Gastroesophageal sphincter (tissue), 3 donors: ENCODE measurements around the gene GNB1.

ENCODE experiments used
- CTCF ChIP-seq, 4 experiments: fragments of 200-600 bp in 2 of 4; fragments of 450-650 bp in 2 of 4; sonication (generic) in 1 of 4; IDR thresholded peaks; one replicate each; pipeline ENCODE4 v1.5.1; 2017 to 2019; ENCODE audit warnings: antibody characterized with exemption in 4 of 4, mild to moderate bottlenecking in 2 of 4, moderate library complexity in 2 of 4
- EP300 ChIP-seq: sonication (generic); formaldehyde crosslinking; IDR thresholded peaks from one replicate; pipeline ENCODE4 v1.6.1; 2017; ENCODE audit warnings: antibody characterized with exemption, mild to moderate bottlenecking
- POLR2A ChIP-seq, 2 donors: fragments of 450-650 bp; IDR thresholded peaks; one replicate each; pipeline ENCODE4 v1.6.1; 2017; ENCODE audit warnings: antibody characterized with exemption in 2 of 2, mild to moderate bottlenecking in 2 of 2, moderate library complexity in 1 of 2
- POLR2AphosphoS5 ChIP-seq: sonication (generic); formaldehyde crosslinking; IDR thresholded peaks from one replicate; pipeline ENCODE4 v1.6.1; 2017; ENCODE audit warnings: antibody characterized with exemption

GRCh38 chr1:1914971-1915692 is 24.2 kb upstream of the GNB1 start, which contains the start of gene CALML6:
- TF ChIP-seq CTCF (IDR thresholded peaks at IDR 0.05) (no peak), POLR2A (IDR thresholded peaks at IDR 0.05) (no peak), POLR2AphosphoS5 (no peak), EP300 (no peak)
